ENCODE results near the gene DMGDH. TPM values are rescaled to one million over a fixed set of nuclear protein-coding genes. Genes with fewer than 3 reads are reported as not detected.

DMGDH gene
- total RNA-seq, 1 experiment from 2014 or later: 1.3 TPM

- CTCF ChIA-PET: no interaction called here
- intact Hi-C loops (cut with micrococcal nuclease; ENCODE audit: unreplicated experiment): no loop called here
- no peak for TF ChIP-seq CTCF (IDR thresholded peaks at IDR 0.05; ENCODE audit: unreplicated experiment)
- DNase-seq: no peak
- Mint-ChIP-seq H3K4me3 (ENCODE audit: low read depth, unreplicated experiment) (no peak overlapping the region), H3K27me3 (ENCODE audit: unreplicated experiment) (no peaks in the 10 kb centered on the region), H3K27ac (ENCODE audit: unreplicated experiment) (no peak overlapping the region), H3K36me3 (ENCODE audit: insufficient read depth, unreplicated experiment) (no peaks in the 10 kb centered on the region), H3K9me3 (ENCODE audit: low read depth, unreplicated experiment) (no peaks in the 10 kb centered on the region), H3K4me1 (ENCODE audit: low read depth, unreplicated experiment) (peaks cover 20% of the 10 kb centered on the region)
- BruUV-seq (replicated peaks): no TSS peak
Measured at GRCh38 chr5:78956901-78957300, 112.6 kb downstream of the DMGDH start.

- no peak for DNase-seq
- H3K9me3 Mint-ChIP-seq (ENCODE audit: low read depth, unreplicated experiment): no peaks in the 10 kb centered on the region
- H3K27ac Mint-ChIP-seq (ENCODE audit: unreplicated experiment): no peak overlapping the region
- H3K4me3 Mint-ChIP-seq (ENCODE audit: low read depth, unreplicated experiment): no peak overlapping the region
- CTCF ChIA-PET: no interaction called here
- no TSS peak for BruUV-seq (replicated peaks)
- no peaks in the 10 kb centered on the region for H3K27me3 Mint-ChIP-seq (ENCODE audit: unreplicated experiment)
- intact Hi-C loops (cut with micrococcal nuclease; ENCODE audit: unreplicated experiment): no loop called here
- H3K36me3 Mint-ChIP-seq (ENCODE audit: insufficient read depth, unreplicated experiment): no peaks in the 10 kb centered on the region
- H3K4me1 Mint-ChIP-seq (ENCODE audit: low read depth, unreplicated experiment): peaks cover 8% of the 10 kb centered on the region
- no peak for TF ChIP-seq CTCF (IDR thresholded peaks at IDR 0.05; ENCODE audit: unreplicated experiment)
Measured at GRCh38 chr5:78953092-78953800, 116.2 kb downstream of the DMGDH start.

Other genes with a start within 250 kb of the DMGDH start
- gene ARSB, start 84.4 kb downstream of the DMGDH start, total RNA-seq (2022): 14.1 and 21.4 TPM in 2 replicates
- gene BHMT2, start 93 bp upstream of the DMGDH start, total RNA-seq (2022): not detected in 2 replicates
- not detected in 2 replicates for gene BHMT, start 42.1 kb upstream of the DMGDH start, total RNA-seq (2022)
- 12.2 and 12.5 TPM in 2 replicates for gene JMY, start 166.5 kb upstream of the DMGDH start, total RNA-seq (2022)

Data from Calu3 (cell line).